A549 (cell line): ENCODE data around the gene ALCAM. TPM values are rescaled to one million over a fixed set of nuclear protein-coding genes. Genes with fewer than 3 reads are reported as not detected.
A peak's percentile ranks its signal among the peaks of the same experiment; 100 is the strongest.

Experiments used
- ATAC-seq, 2 experiments: fragments of 200-7000 bp in 1 of 2; fragments of >200 bp in 1 of 2; cut with Nextera tagmentation in 1 of 2; cut with Tn5 transposase in 1 of 2; 3 replicates each; pipeline versions ENCODE4 v1.8.0 to v1.9.1; 2018 to 2020; ENCODE audit warnings: mild to moderate bottlenecking in 1 of 2, moderate library complexity in 1 of 2
- CTCF ChIA-PET: fragments of 300-600 bp; sonication (Branson Sonifier 250); formaldehyde crosslinking; extraction: SDS; loops from one replicate; lab custom pipeline; 2021; ENCODE audit warnings: antibody characterized with exemption, inconsistent platforms; lab: Yijun Ruan, JAX
- POLR2A ChIA-PET: fragments of 350-600 bp; formaldehyde crosslinking; extraction: SDS; loops from one replicate; lab custom pipeline; 2021; ENCODE audit warnings: antibody characterized with exemption, inconsistent platforms; lab: Yijun Ruan, JAX
- DNase-seq, 2 experiments: peaks; one replicate each; pipeline versions ENCODE4 v3.0.0 to v3.0.0-alpha.2; 2011 to 2016; ENCODE audit warnings: low read depth in 1 of 2, low spot score in 1 of 2
- FAIRE-seq: peaks from 2 replicates; lab custom pipeline; 2011; peaks lifted over from hg19 to GRCh38; lab: Jason Lieb, UNC
- H3K27ac ChIP-seq, 2 experiments: fragments of >200 bp; sonication (Bioruptor Twin); formaldehyde crosslinking; 3 replicates each; pipeline ENCODE4 v1.5.1; 2016 to 2017
- H3K4me1 ChIP-seq: fragments of >200 bp; sonication (Bioruptor Twin); formaldehyde crosslinking; 3 replicates; pipeline ENCODE4 v1.6.1; 2016
- H3K4me2 ChIP-seq: fragments of >200 bp; sonication (Bioruptor Twin); formaldehyde crosslinking; 3 replicates; pipeline ENCODE4 v1.6.1; 2016
- H3K4me3 ChIP-seq: fragments of >200 bp; sonication (Bioruptor Twin); formaldehyde crosslinking; 3 replicates; pipeline ENCODE4 v1.5.1; 2016
- H3K9me3 ChIP-seq: fragments of >200 bp; sonication (Bioruptor Twin); formaldehyde crosslinking; 3 replicates; pipeline ENCODE4 v1.6.1; 2016
- CHD4 ChIP-seq: fragments of 200-600 bp; sonication (generic); IDR thresholded peaks from 2 replicates; pipeline ENCODE4 v1.6.1; 2016; ENCODE audit warnings: antibody characterized with exemption, mild to moderate bottlenecking, borderline replicate concordance
- E2F6 ChIP-seq: IDR thresholded peaks from 2 replicates; pipeline ENCODE4 v1.6.1; 2012; ENCODE audit warnings: low read depth, borderline replicate concordance
- EP300 ChIP-seq, 2 experiments: fragments of >200 bp; sonication (Bioruptor Twin); formaldehyde crosslinking; IDR thresholded peaks; 2 replicates in 1 of 2; 3 replicates in 1 of 2; pipeline ENCODE4 v1.6.1; 2016 to 2017
- ESRRA ChIP-seq: fragments of 150-350 bp; IDR thresholded peaks from 2 replicates; pipeline ENCODE4 v1.6.1; 2014; ENCODE audit warnings: mild to moderate bottlenecking, low read length, borderline replicate concordance
- FOSL2 ChIP-seq, 2 experiments: fragments of 450-650 bp in 1 of 2; fragments of >200 bp in 1 of 2; sonication (Bioruptor Twin) in 1 of 2; formaldehyde crosslinking; IDR thresholded peaks; 2 replicates each; pipeline versions ENCODE4 v1.5.0 to v1.6.1; 2016 to 2020; ENCODE audit warnings: mild to moderate bottlenecking in 1 of 2, moderate library complexity in 1 of 2
- GATA3 ChIP-seq: IDR thresholded peaks from 2 replicates; pipeline ENCODE4 v1.6.1; 2012; ENCODE audit warnings: borderline replicate concordance
- HDAC2 ChIP-seq: fragments of 200-600 bp; sonication (generic); IDR thresholded peaks from 2 replicates; pipeline ENCODE4 v1.6.1; 2016
- JUN ChIP-seq, 2 experiments: fragments of >200 bp; sonication (Bioruptor Twin); formaldehyde crosslinking; IDR thresholded peaks; 2 replicates in 1 of 2; 3 replicates in 1 of 2; pipeline ENCODE4 v1.6.1; 2016 to 2017
- MAZ ChIP-seq: fragments of 150-350 bp; IDR thresholded peaks from 2 replicates; pipeline ENCODE4 v1.6.1; 2014; ENCODE audit warnings: antibody characterized with exemption, low read depth, low read length, borderline replicate concordance
- MYC ChIP-seq: IDR thresholded peaks from 2 replicates; pipeline ENCODE4 v1.6.1; 2012; ENCODE audit warnings: mild to moderate bottlenecking, inconsistent platforms, low read length, improper control_type of control experiment, borderline replicate concordance
- NR3C1 ChIP-seq: fragments of >200 bp; sonication (Bioruptor Twin); formaldehyde crosslinking; IDR thresholded peaks from 3 replicates; pipeline ENCODE4 v1.6.1; 2017
- PHF8 ChIP-seq: fragments of 200-600 bp; sonication (generic); IDR thresholded peaks from 2 replicates; pipeline ENCODE4 v1.6.1; 2016; ENCODE audit warnings: low read depth, mild to moderate bottlenecking, antibody characterized with exemption, moderate library complexity, borderline replicate concordance
- POLR2A ChIP-seq: IDR thresholded peaks from 2 replicates; pipeline ENCODE4 v1.6.1; 2012; ENCODE audit warnings: mild to moderate bottlenecking, low read length
- RAD21 ChIP-seq, 2 experiments: fragments of >200 bp in 1 of 2; sonication (Bioruptor Twin) in 1 of 2; formaldehyde crosslinking in 1 of 2; IDR thresholded peaks in 1 of 2; conservative IDR thresholded peaks in 1 of 2; 2 replicates in 1 of 2; 3 replicates in 1 of 2; pipeline ENCODE4 v1.6.1; 2012 to 2018; ENCODE audit warnings: inconsistent platforms in 1 of 2
- RCOR1 ChIP-seq: fragments of 150-350 bp; IDR thresholded peaks from 2 replicates; pipeline ENCODE4 v1.6.1; 2014; ENCODE audit warnings: antibody characterized with exemption, low read length, low read depth
- RFX5 ChIP-seq: fragments of 450-650 bp; IDR thresholded peaks from 2 replicates; pipeline ENCODE4 v1.7.1; 2014; ENCODE audit warnings: antibody characterized with exemption, mild to moderate bottlenecking, moderate library complexity
- SMC3 ChIP-seq: fragments of >200 bp; sonication (Bioruptor Twin); formaldehyde crosslinking; IDR thresholded peaks from 3 replicates; pipeline ENCODE4 v1.6.1; 2018; ENCODE audit warnings: inconsistent platforms
- USF2 ChIP-seq: fragments of 450-650 bp; IDR thresholded peaks from 2 replicates; pipeline ENCODE4 v1.6.1; 2014; ENCODE audit warnings: antibody characterized with exemption
- ZNF302 ChIP-seq: fragments of 250-450 bp; sonication (Bioruptor Pico); IDR thresholded peaks from 2 replicates; pipeline ENCODE4 v1.9.0; 2021; ENCODE audit warnings: inconsistent platforms, mild to moderate bottlenecking, moderate library complexity
- ZSCAN20 ChIP-seq: fragments of 250-450 bp; sonication (Bioruptor Pico); IDR thresholded peaks from 2 replicates; pipeline ENCODE4 v1.8.0; 2022; ENCODE audit warnings: mild to moderate bottlenecking, moderate library complexity
- WGBS: methylation state at CpG from one replicate; pipeline ENCODE4 v1.1.6; 2017; ENCODE audit errors: missing lambda C conversion rate; 5-methylcytosine and 5-hydroxymethylcytosine counted together
- polyA minus RNA-seq: library from RNA; depleted of rRNA, polyadenylated mRNA; stranded (reverse); fragments of >200 nt; gene quantifications from 2 replicates; pipeline ENCODE4 v1.2.3, GENCODE V29; 2011; rRNA and poly(A)+ RNA removed
- polyA plus RNA-seq, 4 experiments: library from polyadenylated mRNA; depleted of rRNA in 3 of 4; stranded (reverse); fragments of >200 nt; fragmentation: RNase III in 1 of 4; extraction: RNeasy Plus Mini Kit Qiagen cat#74134 plus additional on column Dnase treatment in 1 of 4; gene quantifications; 2 replicates in 3 of 4; 3 replicates in 1 of 4; pipeline ENCODE4 v1.2.3, GENCODE V29; 2011 to 2017
- TF ChIP-seq, protein P1 (sequence below): fragments of 200-600 bp; sonication (generic); IDR thresholded peaks from 2 replicates; pipeline ENCODE4 v1.6.1; 2016; ENCODE audit warnings: antibody characterized with exemption, mild to moderate bottlenecking, moderate library complexity
- TF ChIP-seq, protein P2 (sequence below): fragments of >200 bp; sonication (Bioruptor Twin); formaldehyde crosslinking; IDR thresholded peaks from 3 replicates; pipeline ENCODE4 v1.6.1; 2016
- TF ChIP-seq, protein P3 (sequence below): IDR thresholded peaks from 2 replicates; pipeline ENCODE4 v1.6.1; 2012
- TF ChIP-seq, protein P4 (sequence below): fragments of >200 bp; sonication (Bioruptor Twin); formaldehyde crosslinking; IDR thresholded peaks from 3 replicates; pipeline ENCODE4 v1.5.1; 2016

The ALCAM gene
- polyA plus RNA-seq (2011; rRNA removed), result 145 and 170 TPM in 2 replicates
- polyA plus RNA-seq (2012; cell fraction: cytosol; rRNA removed), result 15.0 and 15.4 TPM in 2 replicates
- 17.2 and 18.6 TPM in 2 replicates for polyA plus RNA-seq (2012; cell fraction: nucleus; rRNA removed)
- 53.1 to 57.1 TPM (median 54.2 TPM) in 3 replicates for polyA plus RNA-seq (2017; fragmentation: RNase III; extraction: RNeasy Plus Mini Kit Qiagen cat#74134 plus additional on column Dnase treatment)
- polyA minus RNA-seq, result 67.2 and 68.7 TPM in 2 replicates

GRCh38 chr3:105366326-105367062 lies at the start of gene ALCAM:
ALCAM (plus strand) TSS chr3:105366909.
- DNase-seq, result peak; percentile 82 to 98
- TF ChIP-seq HDAC2 (no peak), ZSCAN20 (CRISPR knock-in tag) (no peak), GATA3 (peak; percentile 60), MYC (no peak; the same call in 1 of the 2 replicates), ESRRA (no peak), SMC3 (peak; percentile 89), MAZ (peak; percentile 92), E2F6 (peak; percentile 91), CHD4 (no peak), ZNF302 (CRISPR knock-in tag) (no peak), EP300 (IDR thresholded peaks at IDR 0.05) (0 out of 5 replicates have a peak, but pooled peaks of 1 of the 2 experiments have one; percentile 2), PHF8 (0 out of 2 replicates have a peak, but pooled peaks have one; percentile 1), RFX5 (0 out of 2 replicates have a peak, but pooled peaks have one; percentile 48), NR3C1 (no peak), JUN (IDR thresholded peaks at IDR 0.05) (peak; percentile 79 to 80), POLR2A (peak; percentile 84), USF2 (peak; percentile 29; the same call in 1 of the 2 replicates), FOSL2 (IDR thresholded peaks at IDR 0.05) (no peak; the same call in 1 of the 2 replicates), FOSL2 (CRISPR knock-in tag; IDR thresholded peaks at IDR 0.05) (peak; percentile 84), RCOR1 (no peak), RAD21 (conservative IDR thresholded peaks at IDR 0.05 in 1 of 2, IDR thresholded peaks at IDR 0.05 in 1 of 2) (peak; percentile 80 to 95)
- TF ChIP-seq, protein P1, sequence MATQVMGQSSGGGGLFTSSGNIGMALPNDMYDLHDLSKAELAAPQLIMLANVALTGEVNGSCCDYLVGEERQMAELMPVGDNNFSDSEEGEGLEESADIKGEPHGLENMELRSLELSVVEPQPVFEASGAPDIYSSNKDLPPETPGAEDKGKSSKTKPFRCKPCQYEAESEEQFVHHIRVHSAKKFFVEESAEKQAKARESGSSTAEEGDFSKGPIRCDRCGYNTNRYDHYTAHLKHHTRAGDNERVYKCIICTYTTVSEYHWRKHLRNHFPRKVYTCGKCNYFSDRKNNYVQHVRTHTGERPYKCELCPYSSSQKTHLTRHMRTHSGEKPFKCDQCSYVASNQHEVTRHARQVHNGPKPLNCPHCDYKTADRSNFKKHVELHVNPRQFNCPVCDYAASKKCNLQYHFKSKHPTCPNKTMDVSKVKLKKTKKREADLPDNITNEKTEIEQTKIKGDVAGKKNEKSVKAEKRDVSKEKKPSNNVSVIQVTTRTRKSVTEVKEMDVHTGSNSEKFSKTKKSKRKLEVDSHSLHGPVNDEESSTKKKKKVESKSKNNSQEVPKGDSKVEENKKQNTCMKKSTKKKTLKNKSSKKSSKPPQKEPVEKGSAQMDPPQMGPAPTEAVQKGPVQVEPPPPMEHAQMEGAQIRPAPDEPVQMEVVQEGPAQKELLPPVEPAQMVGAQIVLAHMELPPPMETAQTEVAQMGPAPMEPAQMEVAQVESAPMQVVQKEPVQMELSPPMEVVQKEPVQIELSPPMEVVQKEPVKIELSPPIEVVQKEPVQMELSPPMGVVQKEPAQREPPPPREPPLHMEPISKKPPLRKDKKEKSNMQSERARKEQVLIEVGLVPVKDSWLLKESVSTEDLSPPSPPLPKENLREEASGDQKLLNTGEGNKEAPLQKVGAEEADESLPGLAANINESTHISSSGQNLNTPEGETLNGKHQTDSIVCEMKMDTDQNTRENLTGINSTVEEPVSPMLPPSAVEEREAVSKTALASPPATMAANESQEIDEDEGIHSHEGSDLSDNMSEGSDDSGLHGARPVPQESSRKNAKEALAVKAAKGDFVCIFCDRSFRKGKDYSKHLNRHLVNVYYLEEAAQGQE, result no peak; the same call in 1 of the 2 replicates
- TF ChIP-seq, protein P2, sequence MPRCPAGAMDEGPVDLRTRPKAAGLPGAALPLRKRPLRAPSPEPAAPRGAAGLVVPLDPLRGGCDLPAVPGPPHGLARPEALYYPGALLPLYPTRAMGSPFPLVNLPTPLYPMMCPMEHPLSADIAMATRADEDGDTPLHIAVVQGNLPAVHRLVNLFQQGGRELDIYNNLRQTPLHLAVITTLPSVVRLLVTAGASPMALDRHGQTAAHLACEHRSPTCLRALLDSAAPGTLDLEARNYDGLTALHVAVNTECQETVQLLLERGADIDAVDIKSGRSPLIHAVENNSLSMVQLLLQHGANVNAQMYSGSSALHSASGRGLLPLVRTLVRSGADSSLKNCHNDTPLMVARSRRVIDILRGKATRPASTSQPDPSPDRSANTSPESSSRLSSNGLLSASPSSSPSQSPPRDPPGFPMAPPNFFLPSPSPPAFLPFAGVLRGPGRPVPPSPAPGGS, result 0 out of 3 replicates have a peak, but pooled peaks have one; percentile 13
- TF ChIP-seq, protein P3, sequence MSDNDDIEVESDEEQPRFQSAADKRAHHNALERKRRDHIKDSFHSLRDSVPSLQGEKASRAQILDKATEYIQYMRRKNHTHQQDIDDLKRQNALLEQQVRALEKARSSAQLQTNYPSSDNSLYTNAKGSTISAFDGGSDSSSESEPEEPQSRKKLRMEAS, result peak; percentile 97
- TF ChIP-seq, protein P4, sequence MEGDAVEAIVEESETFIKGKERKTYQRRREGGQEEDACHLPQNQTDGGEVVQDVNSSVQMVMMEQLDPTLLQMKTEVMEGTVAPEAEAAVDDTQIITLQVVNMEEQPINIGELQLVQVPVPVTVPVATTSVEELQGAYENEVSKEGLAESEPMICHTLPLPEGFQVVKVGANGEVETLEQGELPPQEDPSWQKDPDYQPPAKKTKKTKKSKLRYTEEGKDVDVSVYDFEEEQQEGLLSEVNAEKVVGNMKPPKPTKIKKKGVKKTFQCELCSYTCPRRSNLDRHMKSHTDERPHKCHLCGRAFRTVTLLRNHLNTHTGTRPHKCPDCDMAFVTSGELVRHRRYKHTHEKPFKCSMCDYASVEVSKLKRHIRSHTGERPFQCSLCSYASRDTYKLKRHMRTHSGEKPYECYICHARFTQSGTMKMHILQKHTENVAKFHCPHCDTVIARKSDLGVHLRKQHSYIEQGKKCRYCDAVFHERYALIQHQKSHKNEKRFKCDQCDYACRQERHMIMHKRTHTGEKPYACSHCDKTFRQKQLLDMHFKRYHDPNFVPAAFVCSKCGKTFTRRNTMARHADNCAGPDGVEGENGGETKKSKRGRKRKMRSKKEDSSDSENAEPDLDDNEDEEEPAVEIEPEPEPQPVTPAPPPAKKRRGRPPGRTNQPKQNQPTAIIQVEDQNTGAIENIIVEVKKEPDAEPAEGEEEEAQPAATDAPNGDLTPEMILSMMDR, result peak; percentile 78
- TF ChIP-seq, all 56 proteins: peak for 15
- peak within 1 kb of the TSS; percentile 89 to 92 for H3K27ac ChIP-seq
- CTCF ChIA-PET, result interaction anchor here (0.6 to 5.6 kb wide), 24 partner anchors 11 to 1080 kb away, joined by 3 to 47 read pairs (median 3); no protein-coding TSS in a partner anchor
- POLR2A ChIA-PET, result interaction anchor here (0.7 to 2.2 kb wide), 8 partner anchors 22 to 770 kb away, joined by 3 to 8 read pairs (median 4); no protein-coding TSS in a partner anchor
- no peaks in the 10 kb centered on the region for H3K9me3 ChIP-seq
- peak within 1 kb of the TSS; percentile 90 for H3K4me2 ChIP-seq
- peak; percentile 72 to 88 for ATAC-seq
- 1% methylated on average over 39 of the region's 48 CpGs for WGBS
- FAIRE-seq, result no peak
- peaks cover 46% of the 10 kb centered on the region for H3K4me1 ChIP-seq
- H3K4me3 ChIP-seq, result peak within 1 kb of the TSS; percentile 88
